ENCODE results near the gene CAB39.

DNA sequence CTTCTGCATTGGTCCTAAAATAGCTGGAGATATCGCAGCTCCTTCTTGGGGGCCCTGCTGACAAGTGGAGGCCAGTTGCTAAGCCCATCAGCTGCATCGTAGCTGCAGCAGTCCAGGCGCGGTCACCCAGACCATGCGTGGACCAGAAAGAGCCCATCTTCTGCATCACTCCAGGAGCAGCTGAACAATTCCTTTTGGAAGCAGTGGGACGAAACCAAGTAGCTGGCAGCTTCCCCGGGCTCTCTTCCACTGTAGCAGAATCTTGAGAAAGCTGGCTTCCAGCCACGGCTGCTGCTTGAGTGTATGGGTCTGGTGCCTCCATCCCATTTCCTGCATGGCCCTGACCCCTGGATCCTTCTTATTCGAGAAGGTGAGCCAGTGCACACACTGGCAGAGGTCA is 22.2 kb upstream of the CAB39 start:
- TF ChIP-seq, protein P1, sequence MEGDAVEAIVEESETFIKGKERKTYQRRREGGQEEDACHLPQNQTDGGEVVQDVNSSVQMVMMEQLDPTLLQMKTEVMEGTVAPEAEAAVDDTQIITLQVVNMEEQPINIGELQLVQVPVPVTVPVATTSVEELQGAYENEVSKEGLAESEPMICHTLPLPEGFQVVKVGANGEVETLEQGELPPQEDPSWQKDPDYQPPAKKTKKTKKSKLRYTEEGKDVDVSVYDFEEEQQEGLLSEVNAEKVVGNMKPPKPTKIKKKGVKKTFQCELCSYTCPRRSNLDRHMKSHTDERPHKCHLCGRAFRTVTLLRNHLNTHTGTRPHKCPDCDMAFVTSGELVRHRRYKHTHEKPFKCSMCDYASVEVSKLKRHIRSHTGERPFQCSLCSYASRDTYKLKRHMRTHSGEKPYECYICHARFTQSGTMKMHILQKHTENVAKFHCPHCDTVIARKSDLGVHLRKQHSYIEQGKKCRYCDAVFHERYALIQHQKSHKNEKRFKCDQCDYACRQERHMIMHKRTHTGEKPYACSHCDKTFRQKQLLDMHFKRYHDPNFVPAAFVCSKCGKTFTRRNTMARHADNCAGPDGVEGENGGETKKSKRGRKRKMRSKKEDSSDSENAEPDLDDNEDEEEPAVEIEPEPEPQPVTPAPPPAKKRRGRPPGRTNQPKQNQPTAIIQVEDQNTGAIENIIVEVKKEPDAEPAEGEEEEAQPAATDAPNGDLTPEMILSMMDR (IDR thresholded peaks at IDR 0.05) = no peak
- no peak for TF ChIP-seq POLR2A (IDR thresholded peaks at IDR 0.05)
